HEK293 (cell line): ENCODE measurements around the gene AHRR.

Source experiments
- CTCF ChIA-PET: fragments of 350-600 bp; formaldehyde crosslinking; extraction: SDS; loops from one replicate; lab custom pipeline; 2021; ENCODE audit warnings: antibody characterized with exemption; lab: Yijun Ruan, JAX
- POLR2A ChIA-PET: fragments of 300-600 bp; formaldehyde crosslinking; extraction: SDS; loops from one replicate; lab custom pipeline; 2020; ENCODE audit warnings: antibody characterized with exemption, inconsistent platforms; lab: Yijun Ruan, JAX
- H3K27ac ChIP-seq: fragments of 200-500 bp; sonication (Bioruptor generic); 2 replicates; pipeline ENCODE4 v1.5.1; 2014; ENCODE audit warnings: low read depth, low read length, control low read depth, inconsistent platforms; ENCODE audit errors: extremely low read depth
- H3K36me3 ChIP-seq, 2 experiments: fragments of 200-500 bp in 1 of 2; sonication (Bioruptor generic) in 1 of 2; 1 replicate in 1 of 2; 2 replicates in 1 of 2; pipeline ENCODE4 v1.5.1; 2014 to 2017; ENCODE audit warnings: inconsistent platforms in 2 of 2, low read length in 2 of 2; ENCODE audit not compliant: control insufficient read depth in 2 of 2, insufficient read depth in 1 of 2
- H3K4me1 ChIP-seq: fragments of 200-500 bp; sonication (Bioruptor generic); 2 replicates; pipeline ENCODE4 v1.5.1; 2014; ENCODE audit warnings: mild to moderate bottlenecking, low read length, inconsistent platforms; ENCODE audit not compliant: control insufficient read depth, insufficient read depth
- H3K4me3 ChIP-seq: 2 replicates; pipeline ENCODE4 v1.5.1; 2011; ENCODE audit warnings: low read depth, mild to moderate bottlenecking, control low read depth, low read length, moderate library complexity
- H3K9me3 ChIP-seq: fragments of 200-500 bp; sonication (Bioruptor generic); 2 replicates; pipeline ENCODE4 v1.5.1; 2014; ENCODE audit warnings: low read depth, low read length, inconsistent platforms; ENCODE audit not compliant: control insufficient read depth, insufficient read depth
- KLF16 ChIP-seq: fragments of 450-650 bp; formaldehyde crosslinking; IDR thresholded peaks from 2 replicates; pipeline ENCODE4 v1.5.1; 2017; ENCODE audit warnings: missing biosample characterization, missing genetic modification characterization
- MYNN ChIP-seq: fragments of 450-650 bp; formaldehyde crosslinking; IDR thresholded peaks from 2 replicates; pipeline ENCODE4 v1.5.1; 2016; ENCODE audit warnings: missing biosample characterization, missing genetic modification characterization, borderline replicate concordance
- SETDB1 ChIP-seq: IDR thresholded peaks from one replicate; pipeline ENCODE4 v1.6.1; 2017; ENCODE audit warnings: mild to moderate bottlenecking, low read length, moderate library complexity, mixed read lengths; ENCODE audit not compliant: insufficient read length
- ZBTB48 ChIP-seq: fragments of 450-650 bp; formaldehyde crosslinking; IDR thresholded peaks from 2 replicates; pipeline ENCODE4 v1.5.1; 2016; ENCODE audit warnings: missing biosample characterization, missing genetic modification characterization
- ZNF10 ChIP-seq: fragments of 450-650 bp; formaldehyde crosslinking; IDR thresholded peaks from 2 replicates; pipeline ENCODE4 v1.5.1; 2017; ENCODE audit warnings: missing biosample characterization, missing genetic modification characterization
- ZNF221 ChIP-seq: fragments of 450-650 bp; formaldehyde crosslinking; IDR thresholded peaks from 2 replicates; pipeline ENCODE4 v1.5.1; 2017; ENCODE audit warnings: missing biosample characterization, missing genetic modification characterization, borderline replicate concordance
- ZNF433 ChIP-seq: fragments of 450-650 bp; formaldehyde crosslinking; IDR thresholded peaks from 2 replicates; pipeline ENCODE4 v1.5.1; 2016; ENCODE audit warnings: missing biosample characterization, missing genetic modification characterization, low read depth
- ZNF623 ChIP-seq: fragments of 450-650 bp; formaldehyde crosslinking; IDR thresholded peaks from 2 replicates; pipeline ENCODE4 v1.5.1; 2016; ENCODE audit warnings: missing biosample characterization, missing genetic modification characterization
- ZNF654 ChIP-seq: fragments of 450-650 bp; formaldehyde crosslinking; IDR thresholded peaks from 2 replicates; pipeline ENCODE4 v1.5.1; 2016; ENCODE audit warnings: low read depth, missing biosample characterization, missing genetic modification characterization
- ZNF747 ChIP-seq: fragments of 450-650 bp; formaldehyde crosslinking; IDR thresholded peaks from 2 replicates; pipeline ENCODE4 v1.5.1; 2016; ENCODE audit warnings: missing biosample characterization, missing genetic modification characterization
- TF ChIP-seq, protein P1 (sequence below): fragments of 450-650 bp; formaldehyde crosslinking; IDR thresholded peaks from 2 replicates; pipeline ENCODE4 v1.5.1; 2016; ENCODE audit warnings: missing biosample characterization, missing genetic modification characterization

Gene AHRR

GRCh38 chr5:385321-385720 lies 63.8 kb downstream of the AHRR start:
- H3K4me3 ChIP-seq: no peak overlapping the region
- TF ChIP-seq SETDB1 (peak; percentile 85), ZNF10 (tag by site-specific recombination) (no peak)
- no peak overlapping the region for H3K27ac ChIP-seq
- POLR2A ChIA-PET: interaction anchor here (1.7 kb wide), 1 partner anchor 114 kb away, joined by 6 read pairs; the partner anchor contains the start of gene PDCD6
- H3K4me1 ChIP-seq: no peaks in the 10 kb centered on the region
- peaks cover 0 to 2% of the 10 kb centered on the region in 2 experiments; a peak in 1 of 3 replicates for H3K36me3 ChIP-seq
- CTCF ChIA-PET: interaction anchor here (0.7 kb wide), 1 partner anchor 66 kb away, joined by 3 read pairs; no protein-coding TSS in a partner anchor
- peaks cover 3% of the 10 kb centered on the region; the same call in 1 of the 2 replicates for H3K9me3 ChIP-seq

DNA sequence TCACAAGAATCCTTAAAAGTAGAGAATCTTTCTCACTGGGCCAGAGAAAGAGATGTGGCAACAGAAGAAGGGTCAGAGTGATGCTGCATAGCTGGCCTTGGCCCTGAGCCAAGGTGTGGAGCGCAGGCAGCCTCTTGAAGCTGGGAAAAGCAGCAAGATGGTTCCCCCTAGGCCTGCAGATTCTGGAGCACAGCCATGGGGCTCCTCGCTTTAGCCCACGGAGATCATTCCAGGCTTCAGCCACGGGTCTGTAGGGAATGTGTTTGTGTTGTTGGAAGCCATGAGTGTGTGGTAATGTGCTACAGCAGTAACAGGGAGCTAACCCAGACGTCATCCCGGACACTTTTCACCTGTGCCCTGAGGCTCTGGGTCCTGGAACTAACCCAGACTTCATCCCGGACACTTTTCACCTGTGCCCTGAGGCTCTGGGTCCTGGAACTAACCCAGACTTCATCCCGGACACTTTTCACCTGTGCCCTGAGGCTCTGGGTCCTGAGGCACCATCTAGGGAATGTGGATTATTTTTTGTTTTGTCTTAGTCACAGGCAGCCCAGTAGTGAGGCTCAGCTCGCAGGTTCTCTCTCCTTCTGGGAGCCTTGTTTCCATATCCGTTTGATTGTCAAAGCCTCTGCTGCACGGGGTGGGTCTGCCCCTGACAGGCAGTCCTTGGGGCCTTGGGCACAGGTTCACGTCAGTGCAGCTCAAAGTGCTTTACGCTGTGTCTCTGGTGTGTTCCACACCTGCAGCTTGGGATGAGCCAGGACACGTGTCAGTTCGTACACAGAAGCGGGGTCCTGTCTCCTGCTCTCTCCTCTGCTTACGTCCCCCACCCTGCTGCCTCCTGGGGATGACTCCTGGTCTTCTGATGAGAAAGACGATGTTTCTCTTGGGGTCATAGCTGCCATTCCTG lies 65.2 kb downstream of the AHRR start:
- Histone ChIP-seq H3K27ac (no peak overlapping the region), H3K36me3 (peaks cover 0 to 2% of the 10 kb centered on the region in 2 experiments; a peak in 1 of 3 replicates), H3K9me3 (peaks cover 3% of the 10 kb centered on the region; the same call in 1 of the 2 replicates), H3K4me3 (no peak overlapping the region), H3K4me1 (no peaks in the 10 kb centered on the region)
- ChIA-PET POLR2A (interaction anchor here (1.7 kb wide), 1 partner anchor 116 kb away, joined by 6 read pairs; the partner anchor contains the start of gene PDCD6), CTCF (interaction anchor here (0.6 to 0.8 kb wide), 2 partner anchors 31 to 42 kb away, joined by 3 to 4 read pairs; no protein-coding TSS in a partner anchor)
- TF ChIP-seq ZNF747 (tag by site-specific recombination) (no peak), ZNF433 (tag by site-specific recombination) (no peak), ZNF654 (tag by site-specific recombination) (no peak), ZBTB48 (tag by site-specific recombination) (0 out of 2 replicates have a peak, but pooled peaks have one; percentile 18)

GRCh38 chr5:387491-388265 lies 66.2 kb downstream of the AHRR start:
- Histone ChIP-seq H3K9me3 (no peaks in the 10 kb centered on the region), H3K4me1 (no peaks in the 10 kb centered on the region), H3K36me3 (peaks cover 0 to 2% of the 10 kb centered on the region in 2 experiments; a peak in 1 of 3 replicates), H3K27ac (no peak overlapping the region), H3K4me3 (no peak overlapping the region)
- no peak for TF ChIP-seq ZNF221 (tag by site-specific recombination)
- TF ChIP-seq KLF16 (tag by site-specific recombination): no peak
- TF ChIP-seq, protein P1, sequence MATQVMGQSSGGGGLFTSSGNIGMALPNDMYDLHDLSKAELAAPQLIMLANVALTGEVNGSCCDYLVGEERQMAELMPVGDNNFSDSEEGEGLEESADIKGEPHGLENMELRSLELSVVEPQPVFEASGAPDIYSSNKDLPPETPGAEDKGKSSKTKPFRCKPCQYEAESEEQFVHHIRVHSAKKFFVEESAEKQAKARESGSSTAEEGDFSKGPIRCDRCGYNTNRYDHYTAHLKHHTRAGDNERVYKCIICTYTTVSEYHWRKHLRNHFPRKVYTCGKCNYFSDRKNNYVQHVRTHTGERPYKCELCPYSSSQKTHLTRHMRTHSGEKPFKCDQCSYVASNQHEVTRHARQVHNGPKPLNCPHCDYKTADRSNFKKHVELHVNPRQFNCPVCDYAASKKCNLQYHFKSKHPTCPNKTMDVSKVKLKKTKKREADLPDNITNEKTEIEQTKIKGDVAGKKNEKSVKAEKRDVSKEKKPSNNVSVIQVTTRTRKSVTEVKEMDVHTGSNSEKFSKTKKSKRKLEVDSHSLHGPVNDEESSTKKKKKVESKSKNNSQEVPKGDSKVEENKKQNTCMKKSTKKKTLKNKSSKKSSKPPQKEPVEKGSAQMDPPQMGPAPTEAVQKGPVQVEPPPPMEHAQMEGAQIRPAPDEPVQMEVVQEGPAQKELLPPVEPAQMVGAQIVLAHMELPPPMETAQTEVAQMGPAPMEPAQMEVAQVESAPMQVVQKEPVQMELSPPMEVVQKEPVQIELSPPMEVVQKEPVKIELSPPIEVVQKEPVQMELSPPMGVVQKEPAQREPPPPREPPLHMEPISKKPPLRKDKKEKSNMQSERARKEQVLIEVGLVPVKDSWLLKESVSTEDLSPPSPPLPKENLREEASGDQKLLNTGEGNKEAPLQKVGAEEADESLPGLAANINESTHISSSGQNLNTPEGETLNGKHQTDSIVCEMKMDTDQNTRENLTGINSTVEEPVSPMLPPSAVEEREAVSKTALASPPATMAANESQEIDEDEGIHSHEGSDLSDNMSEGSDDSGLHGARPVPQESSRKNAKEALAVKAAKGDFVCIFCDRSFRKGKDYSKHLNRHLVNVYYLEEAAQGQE (tag by site-specific recombination): no peak
- TF ChIP-seq MYNN (tag by site-specific recombination): no peak
- no peak for TF ChIP-seq ZNF623 (tag by site-specific recombination)
- POLR2A ChIA-PET: no interaction called here
- CTCF ChIA-PET: interaction anchor here (0.6 kb wide), 1 partner anchor 41 kb away, joined by 3 read pairs; no protein-coding TSS in a partner anchor
